Testis (tissue), 2 donors: ENCODE results near the gene NDUFAF3.

Experiments used
- CTCF ChIP-seq, 3 experiments: fragments of 450-650 bp in 2 of 3; fragments of 200-600 bp in 1 of 3; sonication (generic) in 1 of 3; IDR thresholded peaks; one replicate each; pipeline ENCODE4 v1.5.1; 2016 to 2019; ENCODE audit warnings: antibody characterized with exemption in 3 of 3, mild to moderate bottlenecking in 2 of 3, moderate library complexity in 1 of 3
- POLR2A ChIP-seq: fragments of 450-650 bp; IDR thresholded peaks from one replicate; pipeline ENCODE4 v1.6.1; 2017; ENCODE audit warnings: antibody characterized with exemption, mild to moderate bottlenecking, moderate library complexity

GRCh38 chr3:49058011-49058410 is 36.1 kb downstream of the NDUFAF3 start:
- TF ChIP-seq CTCF (IDR thresholded peaks at IDR 0.05) (no peak), POLR2A (no peak)
